Measurements from ENCODE around the gene CNOT2. TPM values are rescaled to one million over a fixed set of nuclear protein-coding genes. Genes with fewer than 3 reads are reported as not detected.

The CNOT2 gene
- total RNA-seq, 2 experiments from 2014 or later, result 121 to 123 TPM

DNA sequence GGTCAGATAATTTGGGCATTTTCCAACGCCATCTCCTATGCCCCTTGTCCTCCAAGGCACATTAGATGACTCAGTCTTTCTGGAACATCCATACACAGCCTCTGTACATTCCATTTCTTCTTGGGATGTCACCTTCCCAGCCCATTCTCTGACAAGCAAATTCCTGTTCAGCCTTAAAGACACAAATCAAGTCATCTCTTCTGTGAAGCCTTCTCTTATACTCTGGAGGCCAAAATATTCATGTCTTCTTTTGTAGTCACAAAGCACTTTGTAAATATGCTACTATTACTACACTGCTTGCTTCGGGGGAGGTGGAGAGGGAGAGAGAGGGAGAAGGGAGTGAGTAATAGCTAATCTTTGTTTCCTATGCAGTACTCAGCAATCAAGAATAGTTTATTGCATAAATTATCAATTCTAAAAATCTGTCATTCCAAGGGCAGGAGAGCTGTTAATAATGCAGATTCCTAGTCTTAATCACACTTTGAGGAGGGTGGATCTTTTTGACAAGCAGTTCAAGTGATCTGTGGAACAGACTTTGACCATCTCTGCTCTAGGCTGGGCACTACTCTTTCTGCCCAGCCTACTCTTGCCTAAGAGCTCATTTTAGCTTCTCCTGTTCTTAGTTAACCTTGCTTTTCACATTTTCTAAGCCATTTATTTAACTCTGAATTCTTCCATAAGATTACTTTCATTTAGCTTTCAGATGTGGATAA lies 150.7 kb downstream of the CNOT2 start:
- Histone ChIP-seq H3K9me3 (ENCODE audit: low read length) (0 out of 2 replicates have a peak, but pooled peaks cover 4% of the 10 kb centered on the region), H3K27ac (ENCODE audit: low read depth, low read length, poor library complexity, severe bottlenecking) (no peak overlapping the region), H3K9me2 (ENCODE audit: insufficient read depth, low read length) (no peaks in the 10 kb centered on the region), H3K79me2 (ENCODE audit: insufficient read depth, low read depth, low read length) (no peaks in the 10 kb centered on the region), H3K36me3 (ENCODE audit: insufficient read depth, low read length) (peaks cover 3% of the 10 kb centered on the region; the same call in 1 of the 2 replicates), H4K20me1 (ENCODE audit: insufficient read depth, low read length) (no peaks in the 10 kb centered on the region), H3K4me2 (ENCODE audit: low read length) (no peak overlapping the region), H3K4me3 (ENCODE audit: low read depth, low read length, poor library complexity, severe bottlenecking) (no peak overlapping the region), H3K4me1 (ENCODE audit: insufficient read depth, low read length, poor library complexity, severe bottlenecking) (no peaks in the 10 kb centered on the region), H2AFZ (ENCODE audit: low read length) (no peak overlapping the region)
- BruUV-seq (replicated peaks), result no TSS peak
- CTCF ChIA-PET (ENCODE audit: unreplicated experiment), result no interaction called here
- intact Hi-C loops (cut with micrococcal nuclease; ENCODE audit: unreplicated experiment), result no loop called here
- DNase-seq (ENCODE audit: low spot score), result no peak
- TF ChIP-seq EZH2phosphoT487 (IDR thresholded peaks at IDR 0.05; ENCODE audit: borderline replicate concordance, low read depth, low read length), result no peak
- TF ChIP-seq, protein P1, sequence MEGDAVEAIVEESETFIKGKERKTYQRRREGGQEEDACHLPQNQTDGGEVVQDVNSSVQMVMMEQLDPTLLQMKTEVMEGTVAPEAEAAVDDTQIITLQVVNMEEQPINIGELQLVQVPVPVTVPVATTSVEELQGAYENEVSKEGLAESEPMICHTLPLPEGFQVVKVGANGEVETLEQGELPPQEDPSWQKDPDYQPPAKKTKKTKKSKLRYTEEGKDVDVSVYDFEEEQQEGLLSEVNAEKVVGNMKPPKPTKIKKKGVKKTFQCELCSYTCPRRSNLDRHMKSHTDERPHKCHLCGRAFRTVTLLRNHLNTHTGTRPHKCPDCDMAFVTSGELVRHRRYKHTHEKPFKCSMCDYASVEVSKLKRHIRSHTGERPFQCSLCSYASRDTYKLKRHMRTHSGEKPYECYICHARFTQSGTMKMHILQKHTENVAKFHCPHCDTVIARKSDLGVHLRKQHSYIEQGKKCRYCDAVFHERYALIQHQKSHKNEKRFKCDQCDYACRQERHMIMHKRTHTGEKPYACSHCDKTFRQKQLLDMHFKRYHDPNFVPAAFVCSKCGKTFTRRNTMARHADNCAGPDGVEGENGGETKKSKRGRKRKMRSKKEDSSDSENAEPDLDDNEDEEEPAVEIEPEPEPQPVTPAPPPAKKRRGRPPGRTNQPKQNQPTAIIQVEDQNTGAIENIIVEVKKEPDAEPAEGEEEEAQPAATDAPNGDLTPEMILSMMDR (conservative IDR thresholded peaks at IDR 0.05; ENCODE audit: low read length), result no peak
- POLR2A ChIA-PET, result interaction anchor here (0.9 kb wide), 1 partner anchor 22 kb away, joined by 3 read pairs; no protein-coding TSS in a partner anchor

GRCh38 chr12:70398002-70398401 lies 154.8 kb downstream of the CNOT2 start:
- no peak overlapping the region for H2AFZ ChIP-seq (ENCODE audit: low read length)
- intact Hi-C loops (cut with micrococcal nuclease; ENCODE audit: unreplicated experiment), result no loop called here
- H3K9me3 ChIP-seq (ENCODE audit: low read length), result no peaks in the 10 kb centered on the region
- H3K27ac ChIP-seq (ENCODE audit: low read depth, low read length, poor library complexity, severe bottlenecking), result no peak overlapping the region
- H3K4me3 ChIP-seq (ENCODE audit: low read depth, low read length, poor library complexity, severe bottlenecking), result no peak overlapping the region
- H4K20me1 ChIP-seq (ENCODE audit: insufficient read depth, low read length), result no peaks in the 10 kb centered on the region
- no peaks in the 10 kb centered on the region for H3K79me2 ChIP-seq (ENCODE audit: insufficient read depth, low read depth, low read length)
- no peaks in the 10 kb centered on the region for H3K9me2 ChIP-seq (ENCODE audit: insufficient read depth, low read length)
- POLR2A ChIA-PET, result no interaction called here
- no peak overlapping the region for H3K4me2 ChIP-seq (ENCODE audit: low read length)
- TF ChIP-seq, protein P1 (conservative IDR thresholded peaks at IDR 0.05; ENCODE audit: low read length), result no peak
- TF ChIP-seq EZH2phosphoT487 (IDR thresholded peaks at IDR 0.05; ENCODE audit: borderline replicate concordance, low read depth, low read length), result no peak
- no peak for DNase-seq (ENCODE audit: low spot score)
- peaks cover 28% of the 10 kb centered on the region for H3K36me3 ChIP-seq (ENCODE audit: insufficient read depth, low read length)
- CTCF ChIA-PET (ENCODE audit: unreplicated experiment), result no interaction called here
- no TSS peak for BruUV-seq (replicated peaks)
- H3K4me1 ChIP-seq (ENCODE audit: insufficient read depth, low read length, poor library complexity, severe bottlenecking), result no peaks in the 10 kb centered on the region

DNA sequence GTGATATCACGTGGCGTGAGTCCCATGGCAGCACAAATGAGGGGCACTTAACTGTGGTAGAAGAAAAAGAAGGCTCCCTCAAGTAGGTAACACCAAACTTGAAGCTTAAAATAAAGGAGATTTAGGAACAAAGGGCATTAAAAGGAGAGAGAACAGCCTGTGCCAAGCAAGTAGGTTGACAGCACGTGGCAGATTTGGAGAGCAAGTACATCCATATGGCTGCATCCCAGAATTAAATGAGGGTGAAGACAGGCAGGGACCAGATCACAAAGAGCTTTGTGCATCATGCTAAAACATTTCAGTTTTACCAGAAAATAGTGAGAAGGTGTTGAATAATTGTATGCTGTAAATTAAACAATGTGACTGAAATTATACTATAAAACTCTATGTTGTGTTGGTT lies 155.6 kb downstream of the CNOT2 start:
- CTCF ChIA-PET (ENCODE audit: unreplicated experiment), result no interaction called here
- POLR2A ChIA-PET, result interaction anchor here (0.5 to 0.9 kb wide), 4 partner anchors 9 to 1146 kb away, joined by 3 to 4 read pairs (median 3); no protein-coding TSS in a partner anchor
- TF ChIP-seq, protein P1 (conservative IDR thresholded peaks at IDR 0.05; ENCODE audit: low read length), result no peak
- TF ChIP-seq EZH2phosphoT487 (IDR thresholded peaks at IDR 0.05; ENCODE audit: borderline replicate concordance, low read depth, low read length), result no peak
- H3K4me3 ChIP-seq (ENCODE audit: low read depth, low read length, poor library complexity, severe bottlenecking), result no peak overlapping the region
- H3K36me3 ChIP-seq (ENCODE audit: insufficient read depth, low read length), result peaks cover 28% of the 10 kb centered on the region
- DNase-seq (ENCODE audit: low spot score), result no peak
- no peaks in the 10 kb centered on the region for H3K9me2 ChIP-seq (ENCODE audit: insufficient read depth, low read length)
- no peak overlapping the region for H3K4me2 ChIP-seq (ENCODE audit: low read length)
- no peaks in the 10 kb centered on the region for H3K9me3 ChIP-seq (ENCODE audit: low read length)
- intact Hi-C loops (cut with micrococcal nuclease; ENCODE audit: unreplicated experiment), result no loop called here
- no peak overlapping the region for H3K27ac ChIP-seq (ENCODE audit: low read depth, low read length, poor library complexity, severe bottlenecking)
- H3K79me2 ChIP-seq (ENCODE audit: insufficient read depth, low read depth, low read length), result no peaks in the 10 kb centered on the region
- H3K4me1 ChIP-seq (ENCODE audit: insufficient read depth, low read length, poor library complexity, severe bottlenecking), result no peaks in the 10 kb centered on the region
- no peaks in the 10 kb centered on the region for H4K20me1 ChIP-seq (ENCODE audit: insufficient read depth, low read length)
- H2AFZ ChIP-seq (ENCODE audit: low read length), result no peak overlapping the region
- no TSS peak for BruUV-seq (replicated peaks)

Data from OCI-LY7 (cell line).